Tibial nerve (tissue), 4 donors: Measurements from ENCODE around the gene MAPT.

Experiments used
- CTCF ChIP-seq, 5 experiments: fragments of 200-600 bp in 3 of 5; fragments of 450-650 bp in 2 of 5; sonication (generic) in 3 of 5; IDR thresholded peaks; one replicate each; pipeline ENCODE4 v1.5.1; 2016 to 2019; ENCODE audit warnings: antibody characterized with exemption in 5 of 5, mild to moderate bottlenecking in 3 of 5, moderate library complexity in 2 of 5
- EP300 ChIP-seq, 2 donors: sonication (generic); formaldehyde crosslinking; IDR thresholded peaks; one replicate each; pipeline ENCODE4 v1.6.1; 2017; ENCODE audit warnings: antibody characterized with exemption in 2 of 2, mild to moderate bottlenecking in 1 of 2
- POLR2A ChIP-seq, 2 donors: fragments of 450-650 bp; IDR thresholded peaks; one replicate each; pipeline ENCODE4 v1.6.1; 2017; ENCODE audit warnings: antibody characterized with exemption in 2 of 2, mild to moderate bottlenecking in 2 of 2, moderate library complexity in 2 of 2

- TF ChIP-seq CTCF (IDR thresholded peaks at IDR 0.05), result no peak
- no peak for TF ChIP-seq POLR2A (IDR thresholded peaks at IDR 0.05)
- no peak for TF ChIP-seq EP300 (IDR thresholded peaks at IDR 0.05)
Observed at GRCh38 chr17:45935710-45936509, 41.6 kb downstream of the MAPT start.
